Measurements from ENCODE around the gene MEF2A.
"Not testable (repeated sequence)": the region's sequence is repeated elsewhere in the genome, so short reads cannot be mapped to it uniquely, and the experiment has no call there.

MEF2A gene

GRCh38 chr15:99565299-99566156 is at the start of gene MEF2A:
Gene MEF2A, plus strand, starts transcription at chr15:99565984. Its CDS starts 67,136 bp downstream, at chr15:99633120.
- in situ Hi-C loops (cut with MboI; ENCODE audit: low sequenced_read_pairs): no loop called here

- in situ Hi-C loops (cut with MboI; ENCODE audit: low sequenced_read_pairs): no loop called here
Measured at GRCh38 chr15:99518191-99518590, 47.6 kb upstream of the MEF2A start.

DNA sequence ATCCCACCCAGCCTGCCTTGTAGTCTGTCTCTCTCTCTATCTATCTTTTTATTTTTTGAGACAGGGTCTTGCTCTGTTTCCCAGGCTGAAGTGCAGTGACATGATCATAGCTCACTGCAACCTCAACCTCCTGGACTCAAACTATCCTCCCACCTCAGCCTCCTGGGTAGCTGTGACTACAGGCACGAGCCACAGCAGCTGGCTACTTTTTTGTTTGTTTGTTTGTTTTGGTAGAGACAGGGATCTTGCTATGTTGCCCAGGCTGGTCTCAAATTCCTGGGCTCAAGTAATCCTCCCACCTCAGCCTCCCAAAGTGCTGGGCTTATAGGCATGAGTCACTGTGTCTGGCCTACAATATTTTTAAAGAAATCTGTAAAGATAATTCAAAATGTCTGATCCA is 46.4 kb upstream of the MEF2A start:
- in situ Hi-C loops (cut with MboI; ENCODE audit: low sequenced_read_pairs): not testable (repeated sequence)

DNA sequence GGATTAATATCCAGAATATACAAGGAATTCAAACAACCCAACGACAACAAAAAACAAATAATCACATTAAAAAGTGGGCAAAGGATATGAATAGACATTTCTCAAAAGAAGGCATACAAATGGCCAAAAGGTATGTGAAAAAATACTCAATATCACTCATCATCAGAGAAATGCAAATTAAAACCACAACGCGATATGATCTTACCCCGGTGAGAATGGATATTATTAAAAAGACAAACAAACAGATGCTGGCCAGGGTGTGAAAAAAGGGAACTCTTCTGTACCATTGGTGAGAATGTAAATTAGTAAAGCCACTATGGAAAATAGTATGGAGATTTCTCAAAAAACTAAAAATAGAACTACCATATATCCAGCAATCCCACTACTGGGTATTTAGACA is 43.5 kb upstream of the MEF2A start:
- in situ Hi-C loops (cut with MboI; ENCODE audit: low sequenced_read_pairs): no loop called here

GRCh38 chr15:99526176-99526575 is 39.6 kb upstream of the MEF2A start:
- in situ Hi-C loops (cut with MboI; ENCODE audit: low sequenced_read_pairs): no loop called here

DNA sequence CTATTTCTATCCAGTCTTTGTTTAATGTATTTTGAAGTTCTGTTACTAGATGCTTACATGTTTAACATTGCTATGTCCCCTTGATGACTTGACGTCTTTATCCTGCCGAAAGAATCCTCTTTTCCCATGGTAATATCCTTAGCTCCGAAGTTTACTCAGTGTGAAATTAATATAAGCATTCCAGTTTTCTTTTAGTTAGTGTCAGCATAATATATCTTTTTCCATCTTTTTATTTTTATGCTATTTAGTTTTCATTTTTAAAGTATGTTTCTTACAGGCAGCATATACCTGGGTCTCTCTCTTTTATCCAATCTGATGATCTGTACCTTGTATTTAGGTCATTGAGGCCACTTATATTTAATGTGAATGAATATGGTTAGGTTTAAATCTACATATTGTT is 39.1 kb upstream of the MEF2A start:
- in situ Hi-C loops (cut with MboI; ENCODE audit: low sequenced_read_pairs): no loop called here

DNA sequence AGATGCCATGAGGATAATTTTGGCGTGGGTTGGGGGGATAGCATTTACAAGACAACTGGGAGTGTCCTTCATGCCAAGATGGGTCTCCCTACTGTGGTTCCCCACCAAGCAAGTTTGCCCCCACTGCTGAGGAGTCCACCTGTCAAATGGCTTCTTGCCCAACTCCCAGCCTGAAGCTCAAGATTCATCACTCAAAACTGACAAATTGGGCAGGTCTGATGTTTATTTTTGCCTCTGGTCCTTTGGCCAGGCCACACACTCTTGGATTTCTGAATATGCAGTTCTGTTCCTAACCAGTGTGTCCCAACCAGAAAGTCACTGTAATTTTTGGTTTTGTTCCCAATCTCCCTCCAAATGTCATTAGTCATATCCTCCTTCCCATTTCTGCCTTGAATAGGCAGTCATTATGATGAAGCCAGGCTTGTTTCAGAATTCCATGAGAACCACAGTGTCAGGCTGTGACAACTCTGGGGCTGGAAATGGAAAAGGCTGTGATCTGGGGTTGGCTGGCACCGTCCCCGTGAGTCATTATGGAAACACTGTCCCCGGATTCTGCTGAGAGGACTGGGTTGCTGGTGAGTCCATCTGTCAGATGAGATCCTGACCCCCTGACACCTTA is 29.3 kb upstream of the MEF2A start:
- in situ Hi-C loops (cut with MboI; ENCODE audit: low sequenced_read_pairs): no loop called here

DNA sequence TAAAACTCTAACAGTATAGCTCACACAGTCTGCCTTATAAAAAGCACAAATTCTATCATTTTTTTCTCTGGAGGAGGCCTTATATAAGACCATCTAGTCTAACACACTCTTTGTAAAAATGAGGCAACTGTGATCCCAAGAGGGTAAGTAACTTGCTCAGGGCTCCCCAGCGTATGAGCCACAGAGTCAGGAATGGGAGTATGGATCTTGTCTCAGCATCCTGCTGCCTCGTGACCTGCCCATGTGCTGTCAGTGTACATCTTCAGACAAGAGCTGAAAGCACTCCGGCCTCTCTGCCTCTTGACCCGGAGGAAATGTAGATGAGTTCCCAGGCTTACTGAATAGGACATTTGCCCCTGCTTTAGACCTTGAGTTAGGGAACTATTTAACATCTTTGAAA is 28.4 kb upstream of the MEF2A start:
- in situ Hi-C loops (cut with MboI; ENCODE audit: low sequenced_read_pairs): no loop called here

DNA sequence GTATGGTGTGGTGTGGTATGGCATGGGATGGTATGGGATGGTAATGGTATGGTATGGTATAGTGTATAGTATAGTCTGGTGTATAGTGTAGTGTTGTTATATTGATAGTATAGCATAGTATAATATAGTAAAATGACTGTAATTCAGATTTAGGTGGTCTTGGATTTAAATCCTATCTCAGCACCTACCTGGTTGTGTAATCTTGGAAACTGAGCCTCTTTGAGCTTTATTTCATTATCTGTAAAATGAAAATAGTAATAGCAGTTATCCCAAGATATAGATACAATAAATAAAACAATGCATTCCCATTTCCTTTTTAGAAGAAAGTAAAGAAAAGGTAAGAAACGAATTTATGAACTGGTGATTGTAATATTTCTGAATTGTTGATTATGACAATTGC is 27.5 kb upstream of the MEF2A start:
- in situ Hi-C loops (cut with MboI; ENCODE audit: low sequenced_read_pairs): no loop called here

DNA sequence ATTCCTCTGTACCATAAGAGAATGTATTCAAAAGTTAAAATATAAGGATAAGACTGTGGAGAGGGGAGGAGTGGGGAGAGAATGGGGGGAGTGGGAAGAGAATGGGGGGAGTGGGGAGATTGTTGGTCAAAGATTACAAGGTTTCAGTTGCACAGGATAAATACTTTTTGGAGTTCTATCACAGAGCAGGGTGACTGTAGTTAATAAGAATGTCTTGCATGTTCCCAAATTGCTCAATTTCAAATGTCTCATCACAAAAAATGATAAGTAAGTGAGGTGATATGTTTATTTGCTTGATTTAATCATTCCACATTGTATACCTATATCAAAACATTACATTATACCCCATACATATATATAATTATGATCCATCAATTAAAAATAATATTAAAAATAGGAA is 23.0 kb upstream of the MEF2A start:
- in situ Hi-C loops (cut with MboI; ENCODE audit: low sequenced_read_pairs): no loop called here

- in situ Hi-C loops (cut with MboI; ENCODE audit: low sequenced_read_pairs): no loop called here
Measured at GRCh38 chr15:99545605-99546004, 20.2 kb upstream of the MEF2A start.

GRCh38 chr15:99546441-99547100 is 19.2 kb upstream of the MEF2A start:
- in situ Hi-C loops (cut with MboI; ENCODE audit: low sequenced_read_pairs): no loop called here

DNA sequence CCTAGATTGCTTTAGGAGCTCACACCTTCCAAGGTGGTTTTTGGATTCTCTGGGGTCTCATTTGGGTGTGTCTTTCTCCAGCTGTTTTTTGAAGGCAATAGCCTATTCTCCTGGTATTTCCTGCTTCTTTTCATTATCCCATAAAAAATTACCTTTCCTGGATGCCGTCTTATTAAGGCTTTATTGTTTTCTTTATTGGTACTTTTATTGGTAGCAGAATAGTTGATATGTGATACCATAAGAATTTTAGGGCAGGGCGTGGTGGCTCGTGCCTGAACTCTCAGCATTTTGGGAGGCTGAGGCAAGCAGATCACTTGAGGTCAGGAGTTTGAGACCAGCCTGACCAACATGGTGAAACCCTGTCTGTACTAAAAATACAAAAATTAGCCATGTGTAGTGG is 18.3 kb upstream of the MEF2A start:
- in situ Hi-C loops (cut with MboI; ENCODE audit: low sequenced_read_pairs): no loop called here

- in situ Hi-C loops (cut with MboI; ENCODE audit: low sequenced_read_pairs): no loop called here
Measured at GRCh38 chr15:99550077-99550476, 15.7 kb upstream of the MEF2A start.

- in situ Hi-C loops (cut with MboI; ENCODE audit: low sequenced_read_pairs): no loop called here
Measured at GRCh38 chr15:99552111-99552510, 13.7 kb upstream of the MEF2A start.

DNA sequence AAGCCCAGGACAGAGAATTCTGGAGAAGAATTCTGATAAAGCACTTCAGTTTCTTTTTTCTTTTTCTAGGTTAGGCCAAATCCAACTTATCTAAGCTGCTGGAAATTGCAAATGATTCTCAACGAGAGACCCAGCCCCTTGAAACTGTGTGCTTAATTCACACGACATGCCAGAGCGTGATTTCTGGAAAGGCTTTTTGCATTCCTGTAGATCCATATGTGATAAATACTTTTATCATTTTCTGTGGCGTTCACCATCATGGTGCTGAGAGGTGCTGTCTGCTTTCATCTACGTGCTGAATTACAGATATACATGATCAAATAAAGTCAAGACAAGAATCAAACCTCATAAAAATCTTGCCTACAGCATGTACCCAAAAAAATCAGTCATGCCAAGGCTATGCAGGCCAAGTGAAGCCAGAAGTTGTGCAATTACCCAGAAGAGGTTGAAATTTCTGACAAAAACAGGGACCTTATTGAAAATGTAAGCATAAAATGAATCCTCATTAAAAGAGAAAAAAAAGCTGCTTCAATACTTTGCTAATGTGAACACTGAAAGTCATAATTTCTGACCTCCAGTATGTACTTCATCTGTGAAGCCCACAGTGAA is 10.8 kb upstream of the MEF2A start:
- in situ Hi-C loops (cut with MboI; ENCODE audit: low sequenced_read_pairs): no loop called here

DNA sequence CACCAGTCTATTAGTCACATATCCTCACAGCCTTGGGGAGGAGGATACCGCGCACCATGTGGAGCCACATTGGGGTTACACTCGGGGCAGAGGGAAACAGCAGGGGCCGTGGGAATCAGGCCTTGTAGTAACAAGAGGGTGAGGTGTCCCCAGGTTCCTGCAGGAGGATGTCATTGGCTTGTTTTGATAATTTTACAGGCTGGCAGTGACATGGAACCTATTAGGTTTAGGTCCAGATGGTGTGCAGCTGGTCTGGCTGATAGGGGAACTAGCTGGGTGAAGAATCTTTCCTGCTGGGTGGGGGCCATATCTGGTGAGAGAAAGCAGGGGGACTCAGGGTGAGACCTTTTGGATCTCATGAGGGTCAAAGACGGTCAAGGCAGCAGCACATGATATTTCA is 9.8 kb upstream of the MEF2A start:
- in situ Hi-C loops (cut with MboI; ENCODE audit: low sequenced_read_pairs): no loop called here

- in situ Hi-C loops (cut with MboI; ENCODE audit: low sequenced_read_pairs): no loop called here
Measured at GRCh38 chr15:99556578-99556977, 9.2 kb upstream of the MEF2A start.

GRCh38 chr15:99558084-99558483 is 7.7 kb upstream of the MEF2A start:
- in situ Hi-C loops (cut with MboI; ENCODE audit: low sequenced_read_pairs): no loop called here

GRCh38 chr15:99558571-99558970 is 7.2 kb upstream of the MEF2A start:
- in situ Hi-C loops (cut with MboI; ENCODE audit: low sequenced_read_pairs): no loop called here

DNA sequence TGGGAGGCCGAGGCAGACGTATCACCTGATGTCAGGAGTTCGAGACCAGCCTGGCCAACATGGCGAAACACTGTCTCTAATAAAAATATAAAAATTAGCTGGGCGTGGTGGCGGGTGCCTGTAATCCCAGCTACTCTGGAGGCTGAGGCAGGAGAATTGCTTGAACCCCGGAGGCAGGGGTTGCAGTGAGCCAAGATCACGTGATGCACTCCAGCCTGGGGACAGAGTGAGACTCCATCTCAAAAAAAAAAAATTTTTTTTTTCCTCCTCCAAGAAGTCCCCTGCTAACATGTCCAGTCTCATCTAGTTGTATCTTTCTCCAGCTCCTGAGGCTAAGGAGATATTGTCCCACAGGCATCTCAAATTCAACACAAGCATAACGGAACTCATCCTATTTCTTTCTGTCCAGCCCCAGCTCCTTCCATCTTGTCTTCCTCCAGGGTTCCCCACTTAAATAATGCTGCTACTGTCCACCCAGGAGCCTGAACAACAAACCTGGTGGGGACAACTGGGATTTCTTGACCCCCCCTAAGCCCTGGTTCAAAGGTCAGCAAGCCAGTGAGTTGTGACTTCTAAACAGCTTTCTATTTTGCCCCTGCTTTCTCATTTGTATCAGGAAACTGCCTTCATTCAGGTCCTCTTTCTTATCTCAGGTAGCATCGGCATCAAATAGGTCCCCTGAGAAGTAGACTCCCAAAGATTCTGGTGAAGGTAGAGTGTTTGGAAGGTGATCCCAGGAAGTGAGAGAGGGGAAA is 4.1 kb upstream of the MEF2A start:
- in situ Hi-C loops (cut with MboI; ENCODE audit: low sequenced_read_pairs): no loop called here
